PC-9 (cell line): ENCODE measurements around the gene STX18. TPM values are rescaled to one million over a fixed set of nuclear protein-coding genes. Genes with fewer than 3 reads are reported as not detected.

Experiments used
- BruUV-seq: library from RNA; stranded (reverse); fragments of 400-500 nt; replicated peaks from 2 replicates; lab custom pipeline; 2021; lab: Mats Ljungman, UMichigan
- CTCF ChIA-PET: fragments of 300-600 bp; sonication (Branson Sonifier 250); formaldehyde crosslinking; loops from one replicate; lab custom pipeline; 2022; ENCODE audit warnings: antibody characterized with exemption; lab: Charles Lee
- POLR2A ChIA-PET: fragments of 300-600 bp; sonication (Branson Sonifier 250); formaldehyde crosslinking; loops from one replicate; lab custom pipeline; 2022; ENCODE audit warnings: antibody characterized with exemption; ENCODE audit not compliant: unreplicated experiment; lab: Charles Lee
- DNase-seq, 2 experiments: peaks; one replicate each; pipeline versions ENCODE4 v3.0.0 to v3.0.0-alpha.2; 2015 to 2022; ENCODE audit warnings: mixed read lengths in 1 of 2
- H2AFZ ChIP-seq: fragments of 200-600 bp; sonication (generic); 2 replicates; pipeline ENCODE4 v1.8.1; 2017; ENCODE audit warnings: antibody characterized with exemption
- H3F3A ChIP-seq: fragments of 200-600 bp; sonication (generic); 2 replicates; pipeline ENCODE4 v1.8.1; 2017; ENCODE audit warnings: antibody characterized with exemption, mild to moderate bottlenecking, low read depth; ENCODE audit not compliant: insufficient read depth
- H3K27ac ChIP-seq: fragments of 200-600 bp; sonication (generic); 2 replicates; pipeline ENCODE4 v1.6.1; 2016; ENCODE audit warnings: mixed run types
- H3K27me3 ChIP-seq: fragments of 200-600 bp; sonication (generic); 2 replicates; pipeline ENCODE4 v1.6.1; 2016; ENCODE audit warnings: low read depth, mixed run types; ENCODE audit not compliant: insufficient read depth
- H3K36me3 ChIP-seq: fragments of 200-600 bp; sonication (generic); 2 replicates; pipeline ENCODE4 v1.6.1; 2016; ENCODE audit warnings: low read depth, mixed run types
- H3K4me1 ChIP-seq: fragments of 200-600 bp; sonication (generic); replicated peaks from 2 replicates; pipeline ENCODE4 v1.6.1; 2016; ENCODE audit warnings: mixed run types; ENCODE audit not compliant: insufficient read depth
- H3K4me2 ChIP-seq: fragments of 200-600 bp; sonication (generic); 2 replicates; pipeline ENCODE4 v1.6.1; 2017; ENCODE audit warnings: mixed run types
- H3K4me3 ChIP-seq: fragments of 200-600 bp; sonication (generic); 2 replicates; pipeline ENCODE4 v1.6.1; 2016; ENCODE audit warnings: mixed run types
- H3K79me2 ChIP-seq: fragments of 200-600 bp; sonication (generic); 2 replicates; pipeline ENCODE4 v1.6.1; 2017; ENCODE audit warnings: low read depth, mixed run types
- H3K9me2 ChIP-seq: fragments of 200-600 bp; sonication (generic); 2 replicates; pipeline ENCODE4 v1.8.1; 2017; ENCODE audit warnings: mild to moderate bottlenecking; ENCODE audit not compliant: insufficient read depth
- H3K9me3 ChIP-seq: fragments of 200-600 bp; sonication (generic); 2 replicates; pipeline ENCODE4 v1.8.1; 2016; ENCODE audit warnings: low read depth; ENCODE audit not compliant: insufficient read depth
- H4K20me1 ChIP-seq: fragments of 200-600 bp; sonication (generic); 2 replicates; pipeline ENCODE4 v1.8.1; 2017; ENCODE audit not compliant: insufficient read depth
- CTCF ChIP-seq: fragments of 200-600 bp; sonication (generic); conservative IDR thresholded peaks from 2 replicates; pipeline ENCODE4 v1.6.1; 2017; ENCODE audit warnings: mixed run types, antibody characterized with exemption, mild to moderate bottlenecking, moderate library complexity
- EZH2 ChIP-seq: fragments of 200-600 bp; sonication (generic); IDR thresholded peaks from 2 replicates; pipeline ENCODE4 v1.8.0; 2017; ENCODE audit warnings: antibody characterized with exemption, low read depth
- intact Hi-C: fragments of 100-400 bp; cut with micrococcal nuclease; formaldehyde crosslinking; loops from one replicate; pipeline ENCODE4 v1.10.0; 2022; ENCODE audit not compliant: unreplicated experiment
- total RNA-seq: library from RNA; stranded (reverse); gene quantifications from 2 replicates; pipeline ENCODE4 v1.2.3, GENCODE V29; 2021

Gene STX18
- total RNA-seq, 1 experiment from 2014 or later: 30.5 TPM

DNA sequence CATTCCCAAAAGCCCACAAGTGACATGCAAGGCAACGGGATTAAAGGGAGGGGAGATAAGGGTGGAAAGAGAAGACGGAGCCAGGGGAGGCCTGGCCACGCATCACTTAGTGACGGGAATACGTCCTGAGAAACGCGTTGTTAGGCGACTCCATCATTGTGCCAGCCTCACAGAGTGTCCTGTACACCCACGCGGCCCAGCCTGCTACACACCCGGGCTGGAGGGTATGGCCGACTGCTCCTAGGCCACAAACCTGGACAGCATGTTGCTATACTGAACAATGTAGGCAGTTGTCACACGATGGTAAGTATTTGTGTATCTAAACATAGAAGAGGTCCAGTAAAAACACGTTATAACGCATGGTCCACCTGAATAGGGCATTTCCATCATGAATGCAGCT lies 131.6 kb downstream of the STX18 start:
- DNase-seq: no peak
- Histone ChIP-seq H3K9me2 (no peaks in the 10 kb centered on the region), H3K27me3 (peaks cover 12% of the 10 kb centered on the region; the same call in 1 of the 2 replicates), H3F3A (no peaks in the 10 kb centered on the region), H3K27ac (no peak overlapping the region), H3K4me2 (no peak overlapping the region), H3K36me3 (no peaks in the 10 kb centered on the region), H3K4me1 (no peaks in the 10 kb centered on the region), H3K4me3 (no peak overlapping the region), H4K20me1 (no peaks in the 10 kb centered on the region), H3K9me3 (no peaks in the 10 kb centered on the region), H2AFZ (no peak overlapping the region), H3K79me2 (no peaks in the 10 kb centered on the region)
- BruUV-seq: no TSS peak
- TF ChIP-seq CTCF (no peak), EZH2 (no peak)
- ChIA-PET CTCF (no interaction called here), POLR2A (no interaction called here)
- intact Hi-C loops: no loop called here

GRCh38 chr4:4409416-4410115 lies 132.3 kb downstream of the STX18 start:
- CTCF ChIA-PET: no interaction called here
- Histone ChIP-seq H3K27me3 (peaks cover 19% of the 10 kb centered on the region; the same call in 1 of the 2 replicates), H4K20me1 (no peaks in the 10 kb centered on the region), H3K27ac (no peak overlapping the region), H3K9me3 (no peaks in the 10 kb centered on the region), H3K9me2 (no peaks in the 10 kb centered on the region), H3K79me2 (no peaks in the 10 kb centered on the region), H3F3A (no peaks in the 10 kb centered on the region), H3K4me2 (no peak overlapping the region), H2AFZ (no peak overlapping the region), H3K4me1 (no peaks in the 10 kb centered on the region), H3K4me3 (no peak overlapping the region), H3K36me3 (no peaks in the 10 kb centered on the region)
- POLR2A ChIA-PET: no interaction called here
- TF ChIP-seq EZH2 (no peak), CTCF (no peak)
- no TSS peak for BruUV-seq
- no peak for DNase-seq
- intact Hi-C loops: no loop called here

GRCh38 chr4:4408576-4409335 lies 133.1 kb downstream of the STX18 start:
- no peaks in the 10 kb centered on the region for H3K4me1 ChIP-seq
- H3K4me2 ChIP-seq: no peak overlapping the region
- H3K79me2 ChIP-seq: no peaks in the 10 kb centered on the region
- peaks cover 25% of the 10 kb centered on the region; the same call in 1 of the 2 replicates for H3K27me3 ChIP-seq
- H3K27ac ChIP-seq: no peak overlapping the region
- intact Hi-C loops: no loop called here
- no peaks in the 10 kb centered on the region for H3F3A ChIP-seq
- no peaks in the 10 kb centered on the region for H3K9me2 ChIP-seq
- H2AFZ ChIP-seq: no peak overlapping the region
- H3K36me3 ChIP-seq: no peaks in the 10 kb centered on the region
- no TSS peak for BruUV-seq
- CTCF ChIA-PET: no interaction called here
- no peaks in the 10 kb centered on the region for H4K20me1 ChIP-seq
- POLR2A ChIA-PET: no interaction called here
- peak; percentile 41 to 45 for DNase-seq
- no peaks in the 10 kb centered on the region for H3K9me3 ChIP-seq
- no peak overlapping the region for H3K4me3 ChIP-seq
- TF ChIP-seq EZH2 (no peak), CTCF (no peak)
